Heart left ventricle (tissue), 16 donors: ENCODE data around the gene NKD1. TPM values are rescaled to one million over a fixed set of nuclear protein-coding genes. Genes with fewer than 3 reads are reported as not detected.

Experiments used
- ATAC-seq, 4 donors: fragments of 200-7000 bp; cut with Tn5 transposase; one replicate each; pipeline ENCODE4 v1.9.1; 2020 to 2022; ENCODE audit warnings: moderate library complexity in 4 of 4, mild to moderate bottlenecking in 3 of 4, moderate number of reproducible peaks in 1 of 4
- DNase-seq, 5 donors: peaks; one replicate each; pipeline ENCODE4 v3.0.0-alpha.2; 2020
- H3K27ac ChIP-seq, 12 donors: fragments of 200-600 bp; sonication (generic) in 4 of 12; one replicate each; pipeline versions ENCODE4 v1.5.0 to v1.8.0; 2016 to 2022; ENCODE audit warnings: mild to moderate bottlenecking in 2 of 12
- H3K27me3 ChIP-seq, 9 donors: fragments of 200-600 bp; sonication (generic) in 2 of 9; one replicate each; pipeline versions ENCODE4 v1.5.1 to v1.8.0; 2016 to 2022; ENCODE audit warnings: mild to moderate bottlenecking in 3 of 9
- H3K36me3 ChIP-seq, 9 donors: fragments of 200-600 bp; sonication (generic) in 2 of 9; one replicate each; pipeline versions ENCODE4 v1.5.0 to v1.8.0; 2018 to 2022; ENCODE audit warnings: mild to moderate bottlenecking in 2 of 9
- H3K4me1 ChIP-seq, 12 donors: fragments of 200-600 bp; sonication (generic) in 4 of 12; one replicate each; pipeline versions ENCODE4 v1.5.0 to v1.8.0; 2016 to 2022; ENCODE audit warnings: mild to moderate bottlenecking in 3 of 12
- H3K4me3 ChIP-seq, 12 donors: fragments of 200-600 bp; sonication (generic) in 4 of 12; one replicate each; pipeline versions ENCODE4 v1.5.0 to v1.8.0; 2017 to 2022; ENCODE audit warnings: mild to moderate bottlenecking in 9 of 12, moderate library complexity in 4 of 12
- H3K9me3 ChIP-seq, 12 donors: fragments of 200-600 bp; sonication (generic) in 4 of 12; one replicate each; pipeline versions ENCODE4 v1.5.0 to v1.8.0; 2016 to 2022; ENCODE audit warnings: mild to moderate bottlenecking in 1 of 12
- POLR2A ChIP-seq, 2 donors: fragments of 450-650 bp; IDR thresholded peaks; one replicate each; pipeline ENCODE4 v1.6.1; 2017; ENCODE audit warnings: antibody characterized with exemption in 2 of 2, mild to moderate bottlenecking in 2 of 2, moderate library complexity in 2 of 2
- WGBS, 4 donors: extraction: QIAGEN DNeasy Blood & Tissue Kit in 2 of 4; methylation state at CpG; one replicate each; pipeline versions ENCODE4 v1.1.5 to v1.1.7; 2013 to 2018; 5-methylcytosine and 5-hydroxymethylcytosine counted together
- intact Hi-C, 10 donors: fragments of 100-400 bp; cut with DNase I; formaldehyde crosslinking; loops; one replicate each; pipeline versions ENCODE4 v1.11.1 to v1.14.2; 2022
- polyA plus RNA-seq, 2 donors: library from polyadenylated mRNA; stranded (reverse); fragments of 200-250 nt; gene quantifications; one replicate each; pipeline ENCODE4 v1.2.3, GENCODE V29; 2013
- total RNA-seq, 9 donors: library from RNA; depleted of rRNA in 2 of 9; stranded (reverse); fragments of >200 nt in 2 of 9; fragmentation: NEBNext Ultra II Directional in 3 of 9; extraction: Animal tissue kit (Norgen Biotek cat#: 25700) in 3 of 9; gene quantifications; one replicate each; pipeline versions ENCODE4 v1.1.0 to v1.2.4, GENCODE V29; 2016 to 2023
- TF ChIP-seq, protein P1 (sequence below), 12 donors: fragments of 200-600 bp; sonication (generic) in 4 of 12; IDR thresholded peaks; one replicate each; pipeline versions ENCODE4 v1.5.0 to v1.8.0; 2018 to 2022; ENCODE audit warnings: antibody characterized with exemption in 12 of 12, mild to moderate bottlenecking in 5 of 12
- donor health status: ischemic (EF 13 %, LVEDD 7.1; RV severe dilation, severe dysfunction).
- donor health status: healthy with polysubstance abuse.
- donor health status: DM: no; HTN: yes; CAD: no.
- donor health status: DM: no; HTN: no; CAD: no.
- donor health status: ischemic (EF 25% LVEDD 6.9; RV normal size, moderate dysfunction).
- donor health status: ischemic (EF 25% LVEDD 5.7; RV mildly dilated, moderate dysfunction).
- donor health status: healthy.
- donor health status: DM: yes; HTN: yes; CAD: no.
- donor health status: ischemic (EF 35%, LVEDD 5.7; RV mildly dilated, moderate dysfunction).
- donor health status: nonischemic (EF 11% LVEDD 7.7; RV severe dilation, severe dysfunction).
- donor health status: DM: yes; HTN: yes; CAD: no.
- donor health status: PGD.
- donor health status: ischemic (EF 29% LVEDD 5.4; RV normal size, mild dysfunction).
- donor health status: nonischemic (EF 23%, LVEDD 6.1; RV moderate dilation, normal function).

NKD1 gene
- total and polyA plus RNA-seq, 11 donors: 0.05 to 1.0 (median 0.26) TPM

GRCh38 chr16:50611995-50612848 lies 64.0 kb downstream of the NKD1 start:
- Histone ChIP-seq H3K4me3 (no peak overlapping the region), H3K36me3 (no peaks in the 10 kb centered on the region), H3K4me1 (peaks cover 0 to 67% (median 31%) of the 10 kb centered on the region in 12 donors), H3K9me3 (no peaks in the 10 kb centered on the region), H3K27ac (peak overlapping the region in 1 of 12 donors; percentile 89), H3K27me3 (no peaks in the 10 kb centered on the region)
- no peak for TF ChIP-seq POLR2A (IDR thresholded peaks at IDR 0.05)
- TF ChIP-seq, protein P1, sequence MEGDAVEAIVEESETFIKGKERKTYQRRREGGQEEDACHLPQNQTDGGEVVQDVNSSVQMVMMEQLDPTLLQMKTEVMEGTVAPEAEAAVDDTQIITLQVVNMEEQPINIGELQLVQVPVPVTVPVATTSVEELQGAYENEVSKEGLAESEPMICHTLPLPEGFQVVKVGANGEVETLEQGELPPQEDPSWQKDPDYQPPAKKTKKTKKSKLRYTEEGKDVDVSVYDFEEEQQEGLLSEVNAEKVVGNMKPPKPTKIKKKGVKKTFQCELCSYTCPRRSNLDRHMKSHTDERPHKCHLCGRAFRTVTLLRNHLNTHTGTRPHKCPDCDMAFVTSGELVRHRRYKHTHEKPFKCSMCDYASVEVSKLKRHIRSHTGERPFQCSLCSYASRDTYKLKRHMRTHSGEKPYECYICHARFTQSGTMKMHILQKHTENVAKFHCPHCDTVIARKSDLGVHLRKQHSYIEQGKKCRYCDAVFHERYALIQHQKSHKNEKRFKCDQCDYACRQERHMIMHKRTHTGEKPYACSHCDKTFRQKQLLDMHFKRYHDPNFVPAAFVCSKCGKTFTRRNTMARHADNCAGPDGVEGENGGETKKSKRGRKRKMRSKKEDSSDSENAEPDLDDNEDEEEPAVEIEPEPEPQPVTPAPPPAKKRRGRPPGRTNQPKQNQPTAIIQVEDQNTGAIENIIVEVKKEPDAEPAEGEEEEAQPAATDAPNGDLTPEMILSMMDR (IDR thresholded peaks at IDR 0.05): no peak
- ATAC-seq: no peak
- intact Hi-C loops: no loop called here
- DNase-seq: no peak
- 91 to 93% (median 93%) methylated on average over 10 of the region's 10 CpGs for whole genome bisulfite sequencing, 4 donors

GRCh38 chr16:50612849-50613198 lies 64.6 kb downstream of the NKD1 start:
- intact Hi-C loops: no loop called here
- TF ChIP-seq, protein P1 (IDR thresholded peaks at IDR 0.05): no peak
- TF ChIP-seq POLR2A (IDR thresholded peaks at IDR 0.05): no peak
- Histone ChIP-seq H3K27me3 (no peaks in the 10 kb centered on the region), H3K36me3 (no peaks in the 10 kb centered on the region), H3K4me3 (peak overlapping the region in 2 of 12 donors; percentile 22 to 28), H3K27ac (peak overlapping the region in 2 of 12 donors; percentile 64 to 89), H3K4me1 (peaks cover 0 to 67% (median 32%) of the 10 kb centered on the region in 12 donors), H3K9me3 (no peaks in the 10 kb centered on the region)
- WGBS, 4 donors: 87 to 88% (median 88%) methylated on average over 6 of the region's 6 CpGs
- DNase-seq: no peak
- ATAC-seq: no peak

DNA sequence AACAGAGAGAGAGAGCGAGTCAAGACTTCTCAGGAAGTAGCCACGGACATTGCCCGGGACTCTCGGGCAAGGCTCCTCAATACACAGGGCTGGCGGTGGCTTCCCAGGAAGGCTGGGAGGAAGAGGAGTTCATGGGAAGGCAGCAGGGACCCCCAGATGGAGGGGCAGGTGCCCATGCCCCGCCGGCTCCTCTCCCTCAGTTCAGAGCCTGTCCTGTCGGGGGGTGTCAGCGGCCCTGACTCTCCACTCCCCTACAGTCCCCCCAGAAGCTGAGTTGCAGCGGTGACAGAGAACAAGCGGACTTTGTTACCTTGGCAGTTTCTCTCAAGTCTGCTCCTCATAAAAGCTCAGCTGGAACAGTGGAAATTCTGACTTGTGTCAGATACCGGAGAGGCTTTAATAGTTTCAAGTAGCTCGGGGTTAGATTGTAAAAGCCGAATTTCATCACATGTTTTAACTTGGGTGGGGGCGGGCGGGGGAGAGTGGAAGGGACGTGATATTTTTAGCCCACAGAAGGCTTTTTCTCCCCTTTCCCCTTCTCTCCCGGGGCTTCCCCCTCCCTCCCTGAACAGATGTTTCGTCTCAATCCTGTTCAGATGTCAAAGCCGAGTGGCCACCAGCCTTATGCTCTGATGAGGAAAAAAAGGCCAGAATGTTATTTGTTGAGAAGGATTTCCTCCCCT lies 65.2 kb downstream of the NKD1 start:
- Histone ChIP-seq H3K27me3 (no peaks in the 10 kb centered on the region), H3K4me1 (peaks cover 0 to 67% (median 32%) of the 10 kb centered on the region in 12 donors), H3K27ac (peak overlapping the region in 7 of 12 donors; percentile 2 to 89 (median 64)), H3K4me3 (peak overlapping the region in 4 of 12 donors; percentile 5 to 33 (median 25)), H3K36me3 (no peaks in the 10 kb centered on the region), H3K9me3 (no peaks in the 10 kb centered on the region)
- intact Hi-C loops: no loop called here
- ATAC-seq: peak in 2 of 4 donors; percentile 12 to 55
- WGBS, 4 donors: 30 to 48% (median 39%) methylated on average over 20 of the region's 20 CpGs
- peak in 2 of 5 donors; percentile 36 to 51 for DNase-seq
- TF ChIP-seq, protein P1 (IDR thresholded peaks at IDR 0.05): no peak

DNA sequence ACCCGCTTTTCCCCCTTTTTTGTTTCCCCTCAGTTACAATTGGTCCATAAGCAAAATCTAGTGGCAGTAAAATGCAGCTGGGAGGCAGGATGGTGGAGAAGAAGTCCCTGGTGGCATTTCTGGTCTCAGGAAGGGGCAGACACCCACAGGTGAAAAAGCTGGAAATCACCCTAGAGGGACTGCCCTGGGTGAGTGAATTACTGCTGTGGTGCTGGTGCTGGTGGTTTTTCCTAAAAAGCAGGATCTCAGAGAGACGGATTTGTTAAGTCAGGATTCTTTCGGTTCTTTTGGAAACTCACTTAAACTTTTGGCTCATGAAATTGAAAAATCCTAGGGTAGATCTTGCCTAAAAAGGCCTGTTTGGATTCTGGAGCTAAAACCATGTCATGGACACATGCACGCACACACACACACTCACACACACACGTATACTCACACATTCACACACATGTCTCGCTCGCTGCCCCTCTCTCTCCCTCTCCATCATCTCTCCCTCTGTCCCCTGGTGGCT lies 65.8 kb downstream of the NKD1 start:
- Histone ChIP-seq H3K27me3 (no peaks in the 10 kb centered on the region), H3K4me3 (no peak overlapping the region), H3K27ac (peak overlapping the region in 7 of 12 donors; percentile 2 to 89 (median 64)), H3K4me1 (peaks cover 0 to 67% (median 32%) of the 10 kb centered on the region in 12 donors), H3K9me3 (no peaks in the 10 kb centered on the region), H3K36me3 (no peaks in the 10 kb centered on the region)
- ATAC-seq: no peak
- no peak for DNase-seq
- WGBS, 4 donors: 70 to 76% (median 74%) methylated on average over 7 of the region's 7 CpGs
- intact Hi-C loops: no loop called here
- TF ChIP-seq, protein P1 (IDR thresholded peaks at IDR 0.05): no peak
- no peak for TF ChIP-seq POLR2A (IDR thresholded peaks at IDR 0.05)
